Neural cell (in vitro differentiated cells): ENCODE data around the gene EN1. TPM values are rescaled to one million over a fixed set of nuclear protein-coding genes. Genes with fewer than 3 reads are reported as not detected.

Experiments
- H2AFZ ChIP-seq: fragments of 200-600, 300-800 bp; sonication (generic), shearing (Covaris generic); 2 replicates; pipeline ENCODE4 v1.6.0; 2014; ENCODE audit warnings: low read depth, mild to moderate bottlenecking, antibody characterized with exemption, low read length, moderate library complexity
- H3F3A ChIP-seq: fragments of 200-600 bp; shearing (Covaris generic); 2 replicates; pipeline ENCODE4 v1.6.1; 2016; ENCODE audit warnings: mild to moderate bottlenecking, moderate library complexity, mixed read lengths, antibody characterized with exemption, low read length; ENCODE audit not compliant: insufficient read depth, poor library complexity, severe bottlenecking
- H3K27ac ChIP-seq: fragments of 200-600, 300-800 bp; sonication (generic), shearing (Covaris generic); 2 replicates; pipeline ENCODE4 v1.5.1; 2014; ENCODE audit warnings: mild to moderate bottlenecking, low read length, moderate library complexity
- H3K27me3 ChIP-seq: fragments of 300-800, 200-600 bp; sonication (generic), shearing (Covaris generic); 2 replicates; pipeline ENCODE4 v1.6.0; 2014; ENCODE audit warnings: mild to moderate bottlenecking, low read depth, low read length, moderate library complexity; ENCODE audit not compliant: insufficient read depth
- H3K36me3 ChIP-seq: fragments of 300-800, 200-600 bp; sonication (generic), shearing (Covaris generic); 2 replicates; pipeline ENCODE4 v1.5.1; 2014; ENCODE audit warnings: mild to moderate bottlenecking, antibody characterized with exemption, low read length, moderate library complexity; ENCODE audit not compliant: insufficient read depth
- H3K4me2 ChIP-seq: fragments of 300-800, 200-600 bp; sonication (generic), shearing (Covaris generic); 2 replicates; pipeline ENCODE4 v1.6.0; 2014; ENCODE audit warnings: mild to moderate bottlenecking, low read length
- H3K4me3 ChIP-seq: fragments of 300-800, 200-600 bp; sonication (generic), shearing (Covaris generic); 2 replicates; pipeline ENCODE4 v1.5.1; 2014; ENCODE audit warnings: mild to moderate bottlenecking, low read length, moderate library complexity
- H3K79me2 ChIP-seq: fragments of 200-600 bp; shearing (Covaris generic); replicated peaks from 2 replicates; pipeline ENCODE4 v1.6.0; 2014; ENCODE audit warnings: mild to moderate bottlenecking, low read length, moderate library complexity; ENCODE audit not compliant: insufficient read depth
- H3K9ac ChIP-seq: fragments of 300-800, 200-600 bp; sonication (generic), shearing (Covaris generic); 2 replicates; pipeline ENCODE4 v1.6.1; 2016; ENCODE audit warnings: mild to moderate bottlenecking, low read length, mixed read lengths
- H3K9me2 ChIP-seq: fragments of 200-600 bp; shearing (Covaris generic); 2 replicates; pipeline ENCODE4 v1.6.1; 2016; ENCODE audit warnings: mild to moderate bottlenecking, low read length, mixed read lengths; ENCODE audit not compliant: insufficient read depth
- H3K9me3 ChIP-seq: fragments of 200-600, 300-800 bp; sonication (generic), shearing (Covaris generic); 2 replicates; pipeline ENCODE4 v1.6.1; 2016; ENCODE audit warnings: mild to moderate bottlenecking, mixed run types, low read length, moderate library complexity, mixed read lengths
- H4K20me1 ChIP-seq: fragments of 200-600 bp; shearing (Covaris generic); 2 replicates; pipeline ENCODE4 v1.6.1; 2016; ENCODE audit warnings: mild to moderate bottlenecking, mixed run types; ENCODE audit not compliant: insufficient read depth
- EP300 ChIP-seq: fragments of 450-650 bp; conservative IDR thresholded peaks from 2 replicates; pipeline ENCODE4 v1.6.1; 2014; ENCODE audit warnings: antibody characterized with exemption, mild to moderate bottlenecking, moderate library complexity; ENCODE audit not compliant: poor library complexity, severe bottlenecking
- EZH2 ChIP-seq: fragments of 200-600, 300-800 bp; shearing (Covaris generic), sonication (generic); IDR thresholded peaks from 2 replicates; pipeline ENCODE4 v1.6.1; 2014; ENCODE audit warnings: antibody characterized with exemption, low read length, borderline replicate concordance, mild to moderate bottlenecking; ENCODE audit not compliant: insufficient read depth, poor library complexity, severe bottlenecking
- MXI1 ChIP-seq: fragments of 450-650 bp; conservative IDR thresholded peaks from 2 replicates; pipeline ENCODE4 v1.6.1; 2014; ENCODE audit warnings: antibody characterized with exemption, mild to moderate bottlenecking; ENCODE audit not compliant: poor library complexity, severe bottlenecking
- POLR2AphosphoS5 ChIP-seq: IDR thresholded peaks from 2 replicates; pipeline ENCODE4 v1.6.1; 2012
- TAF1 ChIP-seq: IDR thresholded peaks from 2 replicates; pipeline ENCODE4 v1.6.1; 2012; ENCODE audit warnings: low read depth
- polyA plus RNA-seq: library from polyadenylated mRNA; depleted of rRNA; stranded (reverse); fragments of >200 nt; gene quantifications from 2 replicates; pipeline ENCODE4 v1.2.3, GENCODE V29; 2014
- TF ChIP-seq, protein P1 (sequence below): IDR thresholded peaks from 2 replicates; pipeline ENCODE4 v1.6.1; 2012; ENCODE audit warnings: borderline replicate concordance
- TF ChIP-seq, protein P2 (sequence below): fragments of 450-650 bp; IDR thresholded peaks from 2 replicates; pipeline ENCODE4 v1.5.1; 2014; ENCODE audit warnings: antibody characterized with exemption, mild to moderate bottlenecking, moderate library complexity; ENCODE audit not compliant: poor library complexity, severe bottlenecking

The EN1 gene
- polyA plus RNA-seq, 1 donor from 2014 or later, result not detected

DNA sequence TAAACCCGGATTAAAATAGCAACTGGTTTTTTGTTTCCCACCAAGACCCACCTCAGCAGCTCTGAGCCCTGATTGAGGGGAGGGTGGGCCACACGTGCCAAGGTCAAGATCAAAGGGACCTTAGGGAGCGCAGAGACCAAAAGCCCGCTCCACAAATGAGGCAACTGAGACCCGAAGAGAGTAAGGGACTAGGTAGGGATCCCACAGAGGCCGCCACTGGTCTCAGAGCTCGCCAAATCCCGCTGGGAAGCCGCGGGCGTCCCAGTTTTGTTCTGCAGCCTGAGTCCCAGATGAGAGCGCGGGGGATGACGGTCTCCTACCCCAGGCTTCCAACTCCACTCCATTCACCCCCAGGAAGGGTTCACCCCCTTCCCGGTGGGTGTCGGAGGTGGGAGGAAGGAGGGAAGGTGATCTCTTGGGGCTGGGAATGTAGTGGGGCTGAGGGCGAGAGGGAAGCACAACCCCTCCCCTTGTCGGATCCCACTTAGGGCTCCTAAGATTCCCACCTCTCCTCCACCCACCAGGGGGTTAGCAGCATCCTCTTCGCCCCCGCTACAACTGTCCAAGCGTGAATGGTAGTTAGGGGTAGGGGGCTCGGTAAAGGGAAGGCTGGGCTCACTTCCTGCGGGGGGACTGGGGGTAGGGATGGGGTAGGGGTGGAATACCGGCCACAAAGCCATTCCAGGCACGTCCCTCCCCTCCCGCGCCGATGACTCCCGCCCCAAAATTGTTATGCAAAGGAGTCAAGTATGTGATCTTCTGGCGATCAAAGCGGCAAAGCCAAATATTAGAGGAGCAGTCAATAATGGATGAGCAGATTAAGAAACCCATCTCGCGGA, 7.3 kb upstream of the EN1 start:
- H3K9me2 ChIP-seq, result no peaks in the 10 kb centered on the region
- H3K4me2 ChIP-seq, result no peak overlapping the region
- no peak overlapping the region for H2AFZ ChIP-seq

DNA sequence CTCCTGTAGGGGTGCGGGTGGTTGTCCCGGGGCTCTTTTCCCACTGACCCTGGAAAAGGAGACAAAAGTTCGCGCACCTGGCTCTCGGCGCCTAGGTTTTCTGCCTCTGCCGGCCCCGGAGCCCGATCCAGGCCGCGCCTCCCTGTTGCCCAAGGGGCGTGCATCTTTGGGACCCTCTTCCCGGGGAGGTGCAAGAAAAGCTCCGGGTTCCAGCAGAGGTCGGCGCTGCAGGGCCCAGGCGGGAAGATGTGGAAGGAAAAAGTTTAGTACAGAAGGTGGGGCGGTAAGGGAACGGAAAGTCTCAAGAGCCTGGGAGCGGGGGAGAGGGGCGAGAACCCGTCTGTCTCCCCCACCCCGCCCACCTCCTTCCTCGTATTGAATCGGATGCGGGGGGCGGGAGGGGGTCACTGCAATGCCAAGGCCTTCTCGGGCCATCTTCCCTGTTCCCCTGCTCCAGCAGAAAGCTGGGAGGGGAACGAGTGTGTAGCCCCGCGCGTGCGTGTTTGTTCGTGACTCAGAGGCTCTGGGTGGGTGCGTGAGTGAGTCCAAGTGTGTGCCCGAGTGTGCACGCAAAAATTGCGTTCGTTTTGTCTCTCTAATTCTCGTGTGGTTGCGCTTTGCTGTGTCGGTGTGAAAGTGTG, 6.3 kb upstream of the EN1 start:
- no peaks in the 10 kb centered on the region for H3K9me2 ChIP-seq
- H4K20me1 ChIP-seq, result no peaks in the 10 kb centered on the region
- no peaks in the 10 kb centered on the region for H3K79me2 ChIP-seq
- no peak overlapping the region for H3K4me3 ChIP-seq
- no peak for TF ChIP-seq MXI1
- TF ChIP-seq, protein P1, sequence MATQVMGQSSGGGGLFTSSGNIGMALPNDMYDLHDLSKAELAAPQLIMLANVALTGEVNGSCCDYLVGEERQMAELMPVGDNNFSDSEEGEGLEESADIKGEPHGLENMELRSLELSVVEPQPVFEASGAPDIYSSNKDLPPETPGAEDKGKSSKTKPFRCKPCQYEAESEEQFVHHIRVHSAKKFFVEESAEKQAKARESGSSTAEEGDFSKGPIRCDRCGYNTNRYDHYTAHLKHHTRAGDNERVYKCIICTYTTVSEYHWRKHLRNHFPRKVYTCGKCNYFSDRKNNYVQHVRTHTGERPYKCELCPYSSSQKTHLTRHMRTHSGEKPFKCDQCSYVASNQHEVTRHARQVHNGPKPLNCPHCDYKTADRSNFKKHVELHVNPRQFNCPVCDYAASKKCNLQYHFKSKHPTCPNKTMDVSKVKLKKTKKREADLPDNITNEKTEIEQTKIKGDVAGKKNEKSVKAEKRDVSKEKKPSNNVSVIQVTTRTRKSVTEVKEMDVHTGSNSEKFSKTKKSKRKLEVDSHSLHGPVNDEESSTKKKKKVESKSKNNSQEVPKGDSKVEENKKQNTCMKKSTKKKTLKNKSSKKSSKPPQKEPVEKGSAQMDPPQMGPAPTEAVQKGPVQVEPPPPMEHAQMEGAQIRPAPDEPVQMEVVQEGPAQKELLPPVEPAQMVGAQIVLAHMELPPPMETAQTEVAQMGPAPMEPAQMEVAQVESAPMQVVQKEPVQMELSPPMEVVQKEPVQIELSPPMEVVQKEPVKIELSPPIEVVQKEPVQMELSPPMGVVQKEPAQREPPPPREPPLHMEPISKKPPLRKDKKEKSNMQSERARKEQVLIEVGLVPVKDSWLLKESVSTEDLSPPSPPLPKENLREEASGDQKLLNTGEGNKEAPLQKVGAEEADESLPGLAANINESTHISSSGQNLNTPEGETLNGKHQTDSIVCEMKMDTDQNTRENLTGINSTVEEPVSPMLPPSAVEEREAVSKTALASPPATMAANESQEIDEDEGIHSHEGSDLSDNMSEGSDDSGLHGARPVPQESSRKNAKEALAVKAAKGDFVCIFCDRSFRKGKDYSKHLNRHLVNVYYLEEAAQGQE, result no peak
- TF ChIP-seq, protein P2, sequence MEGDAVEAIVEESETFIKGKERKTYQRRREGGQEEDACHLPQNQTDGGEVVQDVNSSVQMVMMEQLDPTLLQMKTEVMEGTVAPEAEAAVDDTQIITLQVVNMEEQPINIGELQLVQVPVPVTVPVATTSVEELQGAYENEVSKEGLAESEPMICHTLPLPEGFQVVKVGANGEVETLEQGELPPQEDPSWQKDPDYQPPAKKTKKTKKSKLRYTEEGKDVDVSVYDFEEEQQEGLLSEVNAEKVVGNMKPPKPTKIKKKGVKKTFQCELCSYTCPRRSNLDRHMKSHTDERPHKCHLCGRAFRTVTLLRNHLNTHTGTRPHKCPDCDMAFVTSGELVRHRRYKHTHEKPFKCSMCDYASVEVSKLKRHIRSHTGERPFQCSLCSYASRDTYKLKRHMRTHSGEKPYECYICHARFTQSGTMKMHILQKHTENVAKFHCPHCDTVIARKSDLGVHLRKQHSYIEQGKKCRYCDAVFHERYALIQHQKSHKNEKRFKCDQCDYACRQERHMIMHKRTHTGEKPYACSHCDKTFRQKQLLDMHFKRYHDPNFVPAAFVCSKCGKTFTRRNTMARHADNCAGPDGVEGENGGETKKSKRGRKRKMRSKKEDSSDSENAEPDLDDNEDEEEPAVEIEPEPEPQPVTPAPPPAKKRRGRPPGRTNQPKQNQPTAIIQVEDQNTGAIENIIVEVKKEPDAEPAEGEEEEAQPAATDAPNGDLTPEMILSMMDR, result no peak
- TF ChIP-seq POLR2AphosphoS5, result no peak
- TF ChIP-seq EZH2, result peak; percentile 87
- no peak for TF ChIP-seq TAF1
- no peak for TF ChIP-seq EP300
- no peak overlapping the region for H3K9ac ChIP-seq
- peaks cover 100% of the 10 kb centered on the region for H3K27me3 ChIP-seq
- no peaks in the 10 kb centered on the region for H3F3A ChIP-seq
- H3K9me3 ChIP-seq, result no peaks in the 10 kb centered on the region
- H3K27ac ChIP-seq, result no peak overlapping the region
- H3K36me3 ChIP-seq, result no peaks in the 10 kb centered on the region
- H3K4me2 ChIP-seq, result no peak overlapping the region
- H2AFZ ChIP-seq, result no peak overlapping the region

More for the DNA sequence above, 7.3 kb upstream of the EN1 start:
- no peak overlapping the region for H3K9ac ChIP-seq
- H3K79me2 ChIP-seq, result no peaks in the 10 kb centered on the region
- H3K36me3 ChIP-seq, result no peaks in the 10 kb centered on the region
- H3K9me3 ChIP-seq, result peaks cover 5% of the 10 kb centered on the region
- no peak for TF ChIP-seq POLR2AphosphoS5
- no peak for TF ChIP-seq EP300
- TF ChIP-seq EZH2, result peak; percentile 59
- H3K27ac ChIP-seq, result no peak overlapping the region
- no peaks in the 10 kb centered on the region for H4K20me1 ChIP-seq
- H3F3A ChIP-seq, result no peaks in the 10 kb centered on the region
- H3K4me3 ChIP-seq, result peak overlapping the region; percentile 56
- H3K27me3 ChIP-seq, result peaks cover 100% of the 10 kb centered on the region
